Right ventricle myocardium inferior (tissue), 1 donor: Measurements from ENCODE around the gene CXCL8. TPM values are rescaled to one million over a fixed set of nuclear protein-coding genes. Genes with fewer than 3 reads are reported as not detected.
"Not testable (repeated sequence)": the region's sequence is repeated elsewhere in the genome, so short reads cannot be mapped to it uniquely, and the experiment has no call there.

Experiments used
- ATAC-seq: fragments of 200-7000 bp; cut with Tn5 transposase; one replicate; pipeline ENCODE4 v1.9.1; 2020; ENCODE audit warnings: mild to moderate bottlenecking, moderate library complexity
- DNase-seq: peaks from one replicate; pipeline ENCODE4 v3.0.0; 2021; ENCODE audit errors: missing footprints
- intact Hi-C: fragments of 100-400 bp; cut with DNase I; formaldehyde crosslinking; loops from one replicate; pipeline ENCODE4 v1.11.0; 2022
- long read RNA-seq: library from polyadenylated mRNA; unstranded; transcript quantifications from one replicate; pipeline ENCODE4 v2.0.0, GENCODE V29; 2021
- total RNA-seq: library from RNA; stranded (reverse); fragmentation: NEBNext Ultra II Directional; extraction: Animal tissue kit (Norgen Biotek cat#: 25700); gene quantifications from one replicate; pipeline ENCODE4 v1.2.1, GENCODE V29; 2021
- donor health status: DM: no; HTN: yes; CAD: no; lungs with severe emphysema.

Gene CXCL8
- total RNA-seq = not detected
- long read RNA-seq = 0 reads

DNA sequence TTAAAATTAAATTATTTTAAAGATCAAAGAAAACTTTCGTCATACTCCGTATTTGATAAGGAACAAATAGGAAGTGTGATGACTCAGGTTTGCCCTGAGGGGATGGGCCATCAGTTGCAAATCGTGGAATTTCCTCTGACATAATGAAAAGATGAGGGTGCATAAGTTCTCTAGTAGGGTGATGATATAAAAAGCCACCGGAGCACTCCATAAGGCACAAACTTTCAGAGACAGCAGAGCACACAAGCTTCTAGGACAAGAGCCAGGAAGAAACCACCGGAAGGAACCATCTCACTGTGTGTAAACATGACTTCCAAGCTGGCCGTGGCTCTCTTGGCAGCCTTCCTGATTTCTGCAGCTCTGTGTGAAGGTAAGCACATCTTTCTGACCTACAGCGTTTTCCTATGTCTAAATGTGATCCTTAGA, at the start of gene CXCL8:
Gene CXCL8, plus strand, starts transcription at position 217 of the 426 bp plus-strand sequence. Its CDS starts 90 bp downstream, at position 307.
- ATAC-seq (peak; percentile 81), DNase-seq (peak; percentile 70)
- intact Hi-C loops = no loop called here

DNA sequence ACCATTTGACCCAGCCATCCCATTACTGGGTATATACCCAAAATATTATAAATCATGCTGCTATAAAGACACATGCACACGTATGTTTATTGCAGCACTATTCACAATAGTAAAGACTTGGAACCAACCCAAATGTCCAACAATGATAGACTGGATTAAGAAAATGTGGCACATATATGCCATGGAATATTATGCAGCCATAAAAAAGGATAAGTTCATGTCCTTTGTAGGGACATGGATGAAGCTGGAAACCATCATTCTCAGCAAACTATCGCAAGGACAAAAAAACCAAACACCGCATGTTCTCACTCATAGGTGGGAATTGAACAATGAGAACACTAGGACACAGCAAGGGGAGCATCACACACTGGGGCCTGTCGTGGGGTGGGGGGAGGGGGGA, 49.2 kb upstream of the CXCL8 start:
- DNase-seq, ATAC-seq, intact Hi-C loops: not testable (repeated sequence)

DNA sequence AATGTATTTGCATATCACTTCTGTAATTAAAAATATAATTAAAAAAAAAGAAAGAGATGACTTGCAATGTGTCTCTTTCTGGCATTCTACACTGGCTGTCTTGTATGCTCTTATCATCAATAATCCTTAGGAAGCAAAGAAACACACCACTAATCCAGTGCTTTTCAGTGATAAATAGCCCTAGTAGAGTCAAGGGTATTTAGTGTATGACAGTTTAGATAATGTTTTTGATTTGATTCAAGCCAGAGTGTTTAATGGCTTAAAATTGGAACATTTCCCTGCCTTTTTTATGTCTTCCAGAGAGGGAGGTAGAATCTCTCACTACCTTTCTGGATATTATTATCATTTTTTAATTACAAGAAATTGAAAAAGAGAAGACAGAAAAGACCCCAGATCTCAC, 48.6 kb upstream of the CXCL8 start:
- DNase-seq = no peak
- no peak for ATAC-seq
- intact Hi-C loops = no loop called here

DNA sequence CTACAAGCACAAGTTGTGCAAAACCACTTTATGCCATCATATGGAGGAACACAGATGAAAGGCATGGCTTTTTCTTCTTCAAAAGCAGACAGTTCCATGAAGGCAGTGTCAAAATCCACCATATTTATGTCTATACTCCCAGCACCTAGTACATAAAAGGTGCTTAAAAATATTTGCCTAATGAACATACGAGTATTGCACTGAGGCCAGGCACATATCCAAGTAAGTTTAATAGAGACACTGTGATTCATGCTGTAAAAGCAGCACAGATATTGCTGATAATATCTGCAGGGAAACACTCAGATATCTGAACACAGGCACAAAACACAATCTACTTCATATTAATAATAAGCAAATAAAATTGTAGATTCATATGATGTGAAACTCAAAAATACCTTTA, 48.1 kb upstream of the CXCL8 start:
- intact Hi-C loops = no loop called here
- ATAC-seq (no peak), DNase-seq (no peak)

DNA sequence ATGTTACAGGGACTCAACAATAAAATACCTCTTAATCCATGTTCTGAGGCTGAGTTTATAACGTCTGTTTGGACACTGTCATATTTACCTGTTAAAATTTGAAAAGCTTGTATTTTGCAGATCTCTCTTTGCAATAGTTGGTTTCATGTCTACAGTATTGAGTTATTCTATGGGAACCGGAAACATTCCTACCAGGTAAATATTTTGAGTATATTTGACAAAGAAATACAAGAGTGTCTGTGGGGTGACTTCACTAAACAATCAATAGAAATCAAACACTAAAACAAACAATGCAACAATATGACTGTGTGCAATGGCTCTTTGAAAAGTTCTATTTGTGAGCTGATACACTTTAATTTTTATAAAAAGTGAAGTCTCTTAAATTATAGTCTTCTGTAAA, 47.7 kb upstream of the CXCL8 start:
- ATAC-seq (no peak), DNase-seq (no peak)
- intact Hi-C loops = no loop called here

DNA sequence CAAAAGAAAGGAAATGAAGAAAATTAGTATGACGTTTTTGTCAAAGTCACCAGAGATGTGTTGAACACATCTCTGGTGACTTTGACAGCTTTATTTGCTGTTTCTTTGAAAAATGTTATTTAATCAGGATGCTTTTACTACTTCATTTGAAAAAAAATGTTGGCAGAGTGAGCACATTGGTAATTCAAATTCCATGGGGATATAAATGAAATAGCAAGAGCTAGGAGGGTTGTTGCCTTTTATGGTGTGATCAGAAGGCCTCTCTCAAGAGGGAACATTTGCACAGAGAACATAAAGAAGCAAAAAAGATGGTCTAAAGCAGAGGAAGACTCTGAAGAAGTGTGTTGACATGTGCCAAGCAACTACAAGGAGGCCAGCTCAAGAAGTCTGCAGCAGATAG, 46.6 kb upstream of the CXCL8 start:
- DNase-seq (no peak), ATAC-seq (no peak)
- intact Hi-C loops = no loop called here

DNA sequence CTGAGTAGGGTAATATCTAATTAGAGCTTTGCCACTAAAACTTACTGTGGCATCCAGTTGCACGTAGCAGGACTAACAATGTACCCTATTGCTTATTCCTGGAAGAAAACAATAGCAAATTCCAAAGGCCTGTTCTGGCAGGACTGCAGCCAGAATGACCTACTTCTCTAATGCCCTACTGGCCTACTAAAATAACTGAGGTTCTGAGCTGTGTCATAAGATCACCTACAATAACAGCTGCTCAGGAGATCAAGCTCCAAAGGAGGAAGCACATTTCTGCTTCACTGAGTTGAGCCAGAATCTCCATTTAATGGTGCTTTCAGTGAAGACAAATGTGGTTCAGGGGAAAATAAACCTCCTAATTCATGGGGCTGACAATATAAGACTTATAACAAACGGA, 42.2 kb upstream of the CXCL8 start:
- peak; percentile 54 for ATAC-seq
- intact Hi-C loops = no loop called here
- no peak for DNase-seq

DNA sequence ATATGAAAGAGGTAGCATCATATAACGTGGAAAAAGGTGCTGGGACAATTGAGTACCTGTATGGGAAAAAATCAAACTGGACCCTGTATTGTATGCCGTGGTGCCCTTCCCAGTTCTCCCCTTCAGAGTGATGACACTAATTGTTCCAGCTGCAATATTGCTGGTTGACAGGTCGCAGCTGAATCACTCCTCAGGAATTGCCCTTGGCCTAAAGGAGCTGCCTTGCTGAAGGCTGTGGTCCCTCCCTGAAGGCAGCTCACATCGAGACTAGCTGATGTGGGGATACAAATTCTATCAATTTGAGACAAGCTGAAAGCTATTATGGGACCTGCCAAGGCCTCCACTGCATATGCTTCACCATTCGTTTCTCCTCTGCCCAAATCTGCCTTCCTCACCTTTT, 39.3 kb upstream of the CXCL8 start:
- ATAC-seq = no peak
- DNase-seq = no peak
- intact Hi-C loops = no loop called here

DNA sequence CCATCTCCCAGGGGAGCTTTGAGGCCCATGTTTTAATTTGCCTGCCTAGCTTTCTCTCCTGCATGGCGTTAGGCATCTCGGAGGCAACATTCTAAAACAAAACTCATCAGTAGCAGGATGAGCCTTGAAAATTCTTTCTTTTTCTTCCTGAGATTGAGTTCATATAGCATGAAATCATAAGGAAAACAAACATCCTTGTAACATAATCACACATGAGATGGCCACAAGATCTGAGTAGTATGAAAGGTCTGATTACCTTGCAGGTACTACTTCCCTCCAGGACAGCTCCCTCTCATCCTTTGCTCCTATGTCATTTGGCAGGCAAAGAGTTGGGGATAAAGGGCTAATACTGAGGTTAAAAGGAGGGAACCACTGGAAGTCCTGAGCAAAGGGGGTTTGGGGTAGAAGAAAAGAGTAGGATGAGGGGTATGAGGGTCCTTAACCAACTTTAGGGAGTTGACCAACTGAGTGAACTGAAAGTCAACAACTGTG, 37.5 kb upstream of the CXCL8 start:
- ATAC-seq (no peak), DNase-seq (no peak)
- intact Hi-C loops = no loop called here

DNA sequence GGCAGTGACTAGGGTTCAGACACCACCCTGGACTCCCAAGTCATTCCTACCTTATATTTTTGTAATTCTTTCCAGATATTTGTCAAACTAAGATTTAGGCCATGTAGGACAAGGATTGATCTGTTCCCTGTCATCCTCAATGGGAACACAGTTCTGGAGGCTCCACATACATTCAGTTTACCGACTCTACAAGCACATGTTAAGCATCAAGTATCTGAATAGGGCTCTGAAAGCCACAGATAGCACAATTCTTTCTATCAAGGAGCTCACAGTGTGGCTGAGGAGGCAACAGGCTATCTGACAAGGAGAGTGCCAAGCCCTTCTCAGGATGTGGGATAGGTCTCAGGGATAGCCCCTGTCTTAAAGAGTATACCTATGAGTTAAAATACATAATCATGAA, 37.0 kb upstream of the CXCL8 start:
- intact Hi-C loops = no loop called here
- no peak for ATAC-seq
- DNase-seq = no peak

DNA sequence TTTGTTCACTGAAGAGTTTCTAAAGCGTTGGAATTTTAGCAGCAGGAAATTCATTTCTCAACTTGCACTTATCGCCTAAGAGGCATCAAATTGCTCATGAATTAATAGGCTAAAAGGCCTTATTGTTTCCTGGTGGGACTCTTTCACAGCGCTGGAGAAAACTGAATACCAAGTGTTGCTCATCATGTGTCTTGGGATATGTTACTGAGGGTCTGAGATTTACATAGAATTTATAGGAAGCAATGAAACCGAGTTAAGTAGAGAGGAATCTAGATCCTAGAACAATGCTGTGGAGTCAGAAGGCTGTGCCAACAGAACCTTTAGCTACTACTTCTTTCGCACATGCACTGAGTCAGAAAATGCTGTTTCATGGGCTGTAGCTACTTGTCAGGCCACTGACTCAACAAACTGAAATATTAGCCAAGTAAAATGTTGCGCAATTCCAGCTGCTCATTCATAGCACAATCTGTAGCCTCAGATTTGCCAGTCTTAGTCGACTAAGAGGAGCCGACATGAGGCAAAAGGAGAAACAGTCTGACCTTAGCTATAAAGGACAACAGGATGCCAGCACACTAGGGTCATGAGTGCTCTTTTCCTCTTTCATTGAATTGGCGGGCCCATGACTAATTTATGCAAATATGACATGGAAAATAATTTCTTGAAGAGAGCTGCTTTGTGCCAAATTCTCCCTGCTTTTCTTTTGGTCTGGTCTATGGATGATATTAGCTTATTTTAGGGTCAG, 35.9 kb upstream of the CXCL8 start:
- intact Hi-C loops = no loop called here
- DNase-seq = peak; percentile 64
- ATAC-seq = peak; percentile 92

DNA sequence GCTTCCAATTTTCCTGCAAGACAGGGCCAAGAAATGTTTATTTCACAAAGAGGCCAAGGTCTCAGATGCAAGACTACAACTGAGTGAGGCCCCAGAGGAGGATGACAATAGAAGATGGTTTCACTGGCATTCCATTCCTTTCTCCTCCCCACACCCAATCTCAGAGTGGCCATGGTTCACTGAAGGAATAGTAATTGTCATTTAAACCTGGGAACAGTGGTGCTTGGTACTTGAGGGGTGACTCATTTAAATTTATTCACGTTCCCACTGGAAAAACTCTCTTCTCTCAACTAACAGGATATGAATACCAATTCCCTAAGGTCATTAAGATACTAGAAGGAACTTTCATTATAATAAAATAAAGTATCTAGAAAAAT, 35.3 kb upstream of the CXCL8 start:
- ATAC-seq (peak; percentile 30), DNase-seq (no peak)
- intact Hi-C loops = no loop called here

DNA sequence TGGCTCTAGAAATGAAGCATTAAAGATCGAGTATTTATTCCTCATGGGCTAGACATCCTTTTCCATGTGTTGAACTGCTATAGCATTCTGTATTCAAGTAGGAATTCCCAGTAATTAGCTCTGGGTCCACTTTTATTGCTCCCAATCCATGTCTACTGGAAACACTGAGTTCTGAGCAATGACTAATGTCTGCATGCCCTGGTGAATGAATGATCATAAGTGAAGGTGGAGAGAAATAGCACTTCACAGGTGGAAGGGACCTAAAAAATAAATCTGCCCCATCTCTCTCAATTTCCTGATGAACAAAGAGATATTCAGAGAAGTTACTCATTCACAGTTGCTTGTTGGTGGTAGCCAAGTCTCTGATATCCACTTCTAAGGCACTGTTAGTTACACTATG, 34.6 kb upstream of the CXCL8 start:
- DNase-seq (no peak), ATAC-seq (no peak)
- intact Hi-C loops = no loop called here

DNA sequence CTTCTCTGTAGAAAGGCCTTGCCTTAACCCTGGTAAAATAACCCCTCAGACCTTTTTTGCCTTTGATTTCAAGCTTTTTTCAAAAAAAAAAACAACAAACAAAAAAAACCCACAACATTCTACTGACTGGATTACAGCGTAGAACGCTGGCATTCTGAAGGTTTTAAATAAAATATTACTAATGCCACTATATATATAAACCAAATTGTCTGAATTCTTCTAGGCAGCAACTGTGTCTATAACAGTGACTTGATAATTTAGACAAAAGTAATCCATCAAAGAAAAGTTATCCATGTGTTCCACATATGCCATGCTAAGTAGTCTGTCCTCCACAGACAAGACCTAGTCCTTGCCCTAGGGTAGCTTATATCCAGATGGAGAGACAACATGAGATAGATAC, 33.6 kb upstream of the CXCL8 start:
- no peak for DNase-seq
- ATAC-seq = no peak
- intact Hi-C loops = no loop called here

DNA sequence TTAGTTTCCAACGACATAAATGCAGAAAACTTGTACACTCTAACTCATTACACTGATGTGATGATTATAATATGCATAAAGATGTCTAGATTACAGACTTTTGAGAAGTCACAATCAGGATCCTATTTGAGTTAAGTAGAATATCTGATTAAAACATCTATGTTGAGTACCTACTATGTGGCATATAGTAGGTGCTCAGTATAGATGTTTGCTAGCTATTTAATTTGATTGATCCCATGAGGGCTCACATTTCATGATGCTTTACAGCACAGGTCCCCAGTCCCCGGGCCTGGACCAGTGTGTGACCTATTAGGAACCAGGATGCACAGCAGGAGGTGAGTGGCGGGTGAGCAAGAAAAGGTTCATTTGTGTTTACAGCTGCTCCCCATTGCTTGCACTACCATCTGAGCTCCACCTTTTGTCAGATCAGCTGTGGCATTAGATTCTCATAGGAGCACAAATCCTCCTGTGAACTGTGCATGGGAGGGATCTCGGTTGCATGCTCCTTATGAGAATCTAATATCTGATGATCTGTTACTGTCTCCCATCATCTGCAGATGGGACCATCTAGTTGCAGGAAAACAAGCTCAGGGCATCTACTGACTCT, 33.0 kb upstream of the CXCL8 start:
- no peak for DNase-seq
- intact Hi-C loops = no loop called here
- no peak for ATAC-seq

DNA sequence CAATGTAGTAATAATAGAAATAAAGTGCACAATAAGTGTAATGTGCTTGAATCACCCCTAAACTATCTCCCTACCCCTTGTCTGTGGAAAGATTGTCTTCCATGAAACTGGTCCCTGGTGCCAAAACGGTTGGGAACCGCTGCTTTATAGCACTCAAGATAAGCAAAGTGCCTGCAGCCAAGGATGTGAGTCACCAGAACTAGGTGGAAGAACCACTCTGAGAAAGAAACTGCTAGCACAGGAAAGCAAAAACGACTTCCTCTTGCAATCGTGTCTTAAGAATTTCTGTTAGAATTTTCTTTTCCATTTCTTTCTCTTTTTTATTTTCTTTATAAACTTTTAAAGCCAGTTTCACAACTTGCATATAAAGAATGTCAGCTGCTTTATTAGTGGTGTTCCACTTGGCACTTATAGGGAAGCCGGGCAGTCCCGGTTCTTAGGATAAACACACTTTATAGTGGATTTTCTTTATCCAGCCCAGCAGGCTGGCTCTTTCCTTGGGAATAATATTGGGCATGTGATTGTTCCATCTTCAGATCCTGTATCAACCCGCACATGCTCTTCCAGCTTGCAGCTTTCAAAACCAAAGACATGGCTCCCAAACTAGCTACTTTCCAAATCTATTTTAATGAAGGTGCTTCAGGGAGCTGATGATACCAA, 32.3 kb upstream of the CXCL8 start:
- intact Hi-C loops = no loop called here
- ATAC-seq (peak; percentile 47), DNase-seq (peak; percentile 75)

DNA sequence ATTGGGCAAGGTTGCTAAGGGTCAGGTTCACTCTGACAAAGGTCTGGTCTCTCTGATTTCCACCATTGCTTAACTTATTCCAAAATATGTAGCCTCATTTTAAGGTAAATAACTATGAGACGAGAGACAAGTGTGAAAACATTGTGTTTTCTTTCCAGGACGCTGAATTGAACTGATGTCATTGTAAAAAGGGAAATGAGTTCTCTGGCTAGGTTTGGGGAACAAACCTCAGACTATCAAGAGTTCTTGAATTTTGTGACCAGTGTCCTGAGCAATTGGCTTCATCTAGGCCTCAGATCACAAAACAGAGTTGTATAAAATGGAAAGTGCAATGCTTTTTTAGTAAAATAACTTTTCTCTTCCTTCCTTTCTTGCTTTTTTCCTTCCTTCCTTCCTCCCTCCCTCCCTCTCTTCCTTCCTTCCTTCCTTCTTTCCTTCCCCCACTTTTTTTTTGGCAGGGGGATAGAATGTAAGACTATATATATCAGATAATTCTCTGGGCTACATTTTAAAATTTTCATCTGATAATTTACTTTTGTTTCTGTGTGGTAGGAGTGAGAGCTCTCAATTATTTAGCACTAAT, 30.8 kb upstream of the CXCL8 start:
- ATAC-seq (no peak), DNase-seq (no peak)
- intact Hi-C loops = no loop called here

DNA sequence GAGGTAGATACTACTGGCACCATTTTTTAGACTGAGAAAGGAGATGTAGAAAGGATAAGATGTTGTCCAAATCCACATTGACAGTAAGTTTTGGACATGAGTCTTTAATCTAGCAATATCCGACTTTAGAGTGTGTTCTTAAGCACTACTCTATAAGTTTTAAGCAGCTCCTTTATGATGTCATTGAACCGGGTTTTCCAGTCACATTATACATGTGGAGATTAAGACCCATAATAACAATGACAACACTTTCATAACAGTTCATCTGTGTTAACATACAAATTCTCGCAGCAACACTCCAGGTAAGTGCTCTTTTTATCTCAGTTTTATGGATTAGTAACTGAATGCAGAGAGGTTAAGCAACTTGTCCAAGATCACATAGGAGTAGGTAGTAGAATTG, 30.3 kb upstream of the CXCL8 start:
- ATAC-seq (no peak), DNase-seq (no peak)
- intact Hi-C loops = no loop called here

DNA sequence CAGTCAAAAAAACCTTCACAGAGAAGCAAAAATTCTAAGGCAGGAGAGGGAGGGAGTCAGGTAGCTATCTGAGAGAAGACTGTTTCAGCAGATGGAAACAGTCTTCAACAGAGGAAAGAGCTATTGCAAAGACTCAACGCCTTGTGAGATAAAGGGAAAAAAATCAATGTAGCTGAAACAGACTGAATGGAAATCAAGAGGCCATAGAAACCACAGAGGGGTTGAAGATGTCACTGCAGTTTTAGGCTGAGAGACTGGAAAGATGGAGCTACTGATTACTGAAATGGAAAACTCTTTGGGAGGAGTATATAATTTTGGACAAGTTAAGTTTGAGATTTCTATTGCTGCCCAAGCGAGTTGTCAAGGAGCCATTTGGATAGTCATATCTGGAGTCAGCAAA, 28.4 kb upstream of the CXCL8 start:
- DNase-seq = no peak
- intact Hi-C loops = no loop called here
- ATAC-seq = no peak

DNA sequence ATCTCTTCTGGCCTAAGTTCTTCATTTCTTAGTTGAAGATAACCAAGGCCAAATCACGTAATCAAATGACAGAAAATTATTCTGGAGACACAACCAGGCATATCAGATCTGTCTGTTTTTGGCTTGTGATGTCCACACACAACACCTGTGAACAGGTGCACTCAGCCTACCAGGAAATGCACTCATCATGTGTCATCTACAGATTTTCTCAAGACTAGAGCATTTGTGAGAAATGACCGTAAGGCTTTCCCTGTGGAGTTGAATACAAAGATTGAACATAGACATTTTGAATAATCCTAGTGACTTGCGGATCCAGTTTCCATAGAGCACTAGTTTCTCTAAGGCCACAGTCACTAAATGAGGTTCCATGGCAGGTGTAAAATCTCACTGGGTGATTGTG, 26.7 kb upstream of the CXCL8 start:
- ATAC-seq (no peak), DNase-seq (no peak)
- intact Hi-C loops = no loop called here
